Ammon's horn (tissue), 1 donor: ENCODE measurements around the gene KRT33B.
"Not testable (repeated sequence)": the region's sequence is repeated elsewhere in the genome, so short reads cannot be mapped to it uniquely, and the experiment has no call there.

Source experiments
- DNase-seq: peaks from one replicate; pipeline ENCODE4 v3.0.0-alpha.2; 2016; ENCODE audit warnings: low spot score

The KRT33B gene

DNA sequence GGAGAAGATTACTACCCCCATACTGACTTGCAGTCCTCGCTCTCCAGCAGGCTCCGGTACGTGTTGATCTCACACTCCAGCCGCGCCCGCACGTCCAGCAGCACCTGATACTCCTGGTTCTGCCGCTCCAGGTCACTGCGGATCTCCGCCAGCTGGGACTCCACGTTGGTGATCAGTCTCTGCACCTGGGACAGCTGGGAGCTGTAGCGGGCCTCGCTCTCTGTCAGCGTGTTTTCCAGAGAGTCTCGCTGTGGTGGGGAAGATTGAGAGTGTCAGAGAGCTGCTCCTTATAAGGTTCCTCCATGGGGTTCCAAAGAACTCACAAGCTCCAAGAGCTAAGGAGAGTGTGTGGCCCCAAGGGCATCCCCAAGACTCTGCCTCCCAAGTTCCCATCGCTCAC, 23.2 kb downstream of the KRT33B start:
- not testable (repeated sequence) for DNase-seq

GRCh38 chr17:41345992-41346391, 23.6 kb downstream of the KRT33B start:
- DNase-seq, result no peak

DNA sequence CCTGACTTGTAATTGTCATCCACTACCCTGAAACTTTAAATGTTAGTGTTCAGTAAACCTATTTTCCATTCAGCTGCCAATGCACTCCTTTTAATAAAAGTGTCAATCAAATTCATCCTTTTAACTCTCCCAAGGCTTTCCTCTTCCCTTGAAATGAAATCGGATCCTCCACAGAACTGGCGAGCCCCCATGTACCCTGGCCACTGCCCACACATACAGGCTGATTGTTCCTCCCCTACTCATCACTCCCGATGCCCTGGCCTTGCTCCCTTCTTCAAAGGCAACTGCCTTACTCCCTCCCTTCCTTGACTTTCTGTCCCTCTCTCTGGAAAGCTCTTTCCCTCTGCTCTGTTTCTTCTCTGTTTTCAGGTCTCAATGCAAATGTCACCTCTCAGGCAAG, 26.6 kb downstream of the KRT33B start:
- DNase-seq, result no peak

DNA sequence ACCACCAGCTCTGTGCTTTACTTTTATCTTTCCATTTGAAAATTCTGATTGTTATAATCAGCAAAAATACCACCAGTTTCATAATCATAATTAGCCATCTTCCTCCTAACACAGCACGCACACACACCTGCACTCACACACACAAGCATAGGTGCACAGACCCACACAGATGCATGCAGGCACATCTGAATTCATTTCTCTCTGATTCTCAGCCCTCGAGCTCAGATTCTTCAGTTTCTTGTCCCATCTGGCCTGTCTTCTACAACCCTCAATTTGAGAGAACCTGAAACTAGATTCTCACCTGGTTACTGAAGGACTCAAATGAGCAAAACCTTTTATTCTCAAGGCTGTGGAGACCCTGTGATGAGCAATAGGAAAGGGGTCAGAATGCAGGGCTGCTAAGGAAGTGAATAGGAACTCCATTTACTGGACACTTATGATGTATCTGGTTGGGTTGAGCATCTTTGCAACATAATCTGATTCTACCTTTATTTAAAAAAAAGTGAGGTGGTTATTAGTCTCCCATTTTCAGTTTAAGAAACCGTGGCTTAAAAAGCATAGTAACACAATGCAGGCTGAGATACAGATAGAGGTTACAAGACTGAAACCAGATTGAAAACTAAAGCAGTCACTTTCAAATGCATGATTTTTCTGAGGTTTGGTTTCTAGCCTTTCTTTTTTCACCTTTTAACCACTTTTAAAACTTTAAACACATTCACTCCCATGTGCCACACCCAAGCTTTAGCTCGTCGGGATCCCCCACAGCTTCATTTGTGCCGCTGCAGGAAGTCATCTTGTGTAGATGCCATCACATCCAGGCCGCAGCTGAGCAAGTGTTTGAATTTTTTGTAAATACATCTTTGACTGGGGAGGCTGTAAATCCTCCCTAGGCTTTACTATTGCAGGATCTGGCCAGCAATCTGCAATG, 28.4 kb downstream of the KRT33B start:
- DNase-seq, result no peak

DNA sequence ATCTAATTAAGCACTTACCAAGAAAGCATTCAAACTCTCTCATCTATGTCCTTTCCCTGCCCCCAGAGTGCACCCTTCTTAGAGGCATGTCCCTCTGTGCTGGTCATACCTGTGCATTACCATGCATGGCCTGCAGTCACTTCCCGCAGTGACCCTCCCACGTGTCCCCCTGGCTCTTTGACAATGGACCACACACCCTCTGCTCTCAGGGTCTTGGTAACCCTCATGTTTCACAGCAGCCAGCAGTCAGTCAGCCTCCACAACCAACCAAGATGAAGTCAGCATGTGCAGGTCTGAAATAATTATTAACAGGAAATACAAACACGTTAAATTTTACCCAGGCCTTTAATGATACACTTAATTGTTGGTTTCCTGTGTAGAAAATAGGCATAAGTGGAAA, 29.1 kb downstream of the KRT33B start:
- DNase-seq, result no peak

DNA sequence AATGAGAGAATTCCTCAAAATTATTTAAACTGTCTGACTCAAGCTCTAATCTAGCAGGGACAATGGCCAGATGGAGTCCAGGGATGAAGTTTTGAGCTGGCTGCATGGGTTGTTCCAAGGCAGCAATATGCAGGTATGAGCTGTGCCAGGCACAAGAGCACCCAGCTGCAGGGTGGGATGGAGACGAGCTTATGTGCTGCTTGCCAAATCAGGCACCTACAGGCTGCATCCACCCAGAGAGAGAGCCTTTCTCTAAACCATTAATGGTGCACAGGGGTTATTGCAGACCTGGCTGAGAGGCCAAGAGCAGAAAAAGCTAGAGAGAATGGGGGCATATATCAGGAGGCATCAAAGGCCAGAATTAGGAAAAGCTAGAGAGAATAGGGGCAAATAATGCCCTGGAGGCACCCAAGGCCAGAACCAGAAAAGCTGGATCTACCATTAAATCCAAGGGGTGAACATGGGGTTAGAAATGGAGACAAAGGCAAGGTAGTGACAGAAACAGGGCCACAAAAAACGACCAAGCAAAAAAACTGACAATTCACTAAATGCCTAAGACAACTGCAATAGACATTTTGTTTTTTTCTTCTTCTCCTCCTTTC, 29.9 kb downstream of the KRT33B start:
- DNase-seq, result no peak

DNA sequence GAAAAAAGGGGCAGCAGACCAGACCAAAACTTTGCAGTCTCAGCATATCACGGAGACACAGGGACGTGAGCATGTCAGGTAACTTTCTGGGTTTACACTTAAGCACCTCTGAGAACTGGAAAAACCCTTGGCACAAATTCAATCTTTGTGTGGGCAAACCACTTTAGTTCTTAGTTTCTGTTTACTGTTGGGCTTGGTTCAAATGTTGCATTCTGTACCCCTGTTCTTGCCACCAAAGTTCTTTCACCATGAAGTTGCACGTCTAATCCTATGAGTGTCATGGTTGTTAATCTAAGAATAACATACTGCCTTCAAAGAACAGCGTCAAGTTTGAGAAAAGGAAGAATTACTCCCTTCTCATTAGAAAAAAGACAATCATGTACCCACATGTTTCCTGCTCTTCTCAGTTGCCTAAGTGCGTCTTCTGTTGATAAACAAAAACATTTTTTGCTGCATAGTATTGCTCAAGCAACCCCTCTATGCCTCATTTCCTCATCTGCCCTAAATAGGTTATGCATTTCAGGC, 30.6 kb downstream of the KRT33B start:
- DNase-seq, result no peak

GRCh38 chr17:41335747-41336146, 33.9 kb downstream of the KRT33B start:
- DNase-seq, result no peak

- no peak for DNase-seq
These were observed 35.0 kb downstream of the KRT33B start for GRCh38 chr17:41334385-41335305.

- DNase-seq, result no peak
These were observed 35.8 kb downstream of the KRT33B start for GRCh38 chr17:41333836-41334235.

- no peak for DNase-seq
These were observed 36.5 kb downstream of the KRT33B start for GRCh38 chr17:41333098-41333497.

GRCh38 chr17:41332239-41332638, 37.4 kb downstream of the KRT33B start:
- no peak for DNase-seq

- no peak for DNase-seq
These were observed 38.0 kb downstream of the KRT33B start for GRCh38 chr17:41331606-41332005.

- DNase-seq, result peak; percentile 35
These were observed 40.2 kb downstream of the KRT33B start for GRCh38 chr17:41329279-41329948.

- DNase-seq, result no peak
These were observed 41.4 kb downstream of the KRT33B start for GRCh38 chr17:41328207-41328606.

DNA sequence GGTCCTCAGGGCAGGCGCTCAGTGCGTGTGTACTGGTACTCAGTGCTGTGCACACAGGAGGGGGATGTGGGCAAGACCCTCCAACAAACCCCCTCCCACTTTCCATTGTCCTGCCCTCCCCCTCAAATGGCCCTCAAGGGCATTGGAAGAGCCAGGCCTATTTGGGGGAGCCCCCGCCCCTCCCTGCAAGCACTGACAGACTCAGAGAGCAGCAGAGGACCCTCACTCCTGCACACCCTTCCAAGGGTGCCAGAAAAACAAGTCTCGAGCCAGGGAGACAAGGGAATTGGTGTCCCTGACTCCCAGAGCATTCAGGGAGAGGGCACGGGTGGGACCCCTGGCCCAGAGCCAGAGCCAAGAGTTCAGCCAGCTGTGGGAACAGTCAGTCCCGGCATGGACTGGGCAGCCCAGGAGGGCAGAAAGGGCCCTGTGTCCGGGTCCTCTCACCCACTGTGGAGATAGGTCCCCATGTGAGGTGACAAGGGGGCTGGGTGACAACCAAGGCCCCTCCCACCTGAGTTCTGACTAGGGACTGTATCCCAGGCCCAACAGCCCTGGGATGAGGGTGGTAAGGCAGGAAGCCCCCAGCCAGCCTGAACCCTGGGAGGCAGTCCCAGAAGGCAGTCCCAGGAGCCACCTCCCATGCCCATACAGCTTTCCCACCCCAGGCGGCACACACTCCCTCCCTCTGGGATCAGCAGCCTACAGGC, 42.0 kb downstream of the KRT33B start:
- no peak for DNase-seq

DNA sequence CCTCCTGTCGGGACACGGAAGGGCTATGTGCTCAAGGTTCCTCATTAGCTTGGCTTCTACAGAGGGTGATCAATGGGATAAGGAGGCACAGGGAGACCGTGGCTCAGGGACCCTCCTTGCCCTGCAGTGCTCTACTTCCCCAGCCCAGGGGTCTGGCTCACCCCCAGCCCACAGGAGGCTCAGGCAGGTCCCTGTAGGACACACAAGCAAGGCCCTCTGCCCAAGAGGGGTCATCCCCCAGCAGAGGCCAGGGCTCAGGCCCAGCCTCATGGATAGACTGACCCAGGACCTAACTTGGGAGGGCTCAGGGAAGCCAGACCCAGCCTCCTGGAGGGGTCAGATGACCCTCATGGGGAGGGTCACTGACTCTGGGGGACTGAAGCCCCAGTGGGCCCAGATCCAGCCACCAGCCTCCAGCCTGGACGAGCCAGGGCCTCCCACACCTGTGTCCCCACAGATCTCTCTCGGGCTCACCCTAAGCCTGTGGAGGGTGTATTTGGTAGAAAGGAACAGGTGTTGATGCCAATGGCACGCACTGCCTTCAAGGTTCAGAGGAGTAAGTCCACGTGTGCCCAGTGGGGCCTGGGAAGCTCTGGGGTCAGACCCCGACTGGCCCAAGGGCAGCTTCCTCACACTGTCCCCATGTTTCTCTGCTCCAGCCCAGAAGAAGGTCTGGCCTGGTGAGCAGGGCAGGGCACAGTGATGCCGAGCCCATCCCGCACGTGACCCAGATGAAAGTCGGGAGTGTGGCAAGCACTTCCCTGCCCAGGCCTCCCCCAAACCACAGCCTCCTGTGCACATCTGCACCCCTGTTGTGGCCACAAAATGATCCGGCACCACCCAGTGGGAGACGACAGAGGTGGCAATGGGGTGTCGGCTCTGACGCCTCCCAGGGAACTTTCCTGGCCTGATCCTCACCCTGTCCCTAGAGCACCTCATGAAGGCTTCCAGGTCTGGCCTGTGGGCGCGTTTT, 43.2 kb downstream of the KRT33B start:
- DNase-seq, result no peak

DNA sequence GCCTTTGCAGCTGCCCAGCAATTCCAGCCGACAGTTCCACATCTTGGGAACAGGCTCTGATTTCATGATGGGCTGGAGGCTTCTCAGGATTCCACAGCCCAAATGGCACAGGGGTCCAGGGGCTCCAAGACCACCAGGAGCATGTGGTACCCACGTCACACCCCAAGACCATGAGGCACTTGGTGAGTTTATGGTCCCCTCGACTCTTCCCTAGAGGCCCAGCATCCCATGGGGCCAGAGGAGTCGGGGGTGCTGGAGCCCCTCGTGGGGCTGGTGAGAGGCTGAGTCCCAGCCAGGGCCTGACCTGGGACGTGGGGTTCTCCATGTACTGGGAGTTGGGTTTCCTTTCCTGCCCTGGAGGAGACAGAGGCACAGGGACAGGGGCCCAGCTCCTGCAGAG, 44.0 kb downstream of the KRT33B start:
- DNase-seq, result no peak

DNA sequence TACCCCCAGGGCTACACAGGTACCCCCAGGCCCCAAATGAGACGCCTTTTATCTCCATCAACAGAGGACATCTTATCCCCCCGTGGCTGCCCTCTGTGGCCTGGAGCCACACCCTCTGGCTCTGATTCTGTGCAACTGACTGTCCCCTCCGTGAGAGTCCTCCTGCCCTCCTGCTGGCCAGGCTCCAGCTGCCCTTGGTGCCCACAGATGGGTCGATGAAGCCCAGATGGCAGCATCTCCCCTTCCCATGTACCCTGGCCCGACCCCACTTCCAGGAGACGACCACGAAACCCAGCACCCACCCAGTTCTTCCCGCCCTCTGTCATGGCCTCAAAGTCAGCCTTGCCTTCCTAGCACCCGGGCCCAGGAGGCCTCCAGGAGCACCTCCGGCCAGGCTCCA, 44.5 kb downstream of the KRT33B start:
- DNase-seq, result no peak
